GM03348 (cell line): ENCODE measurements around the gene DTL.
A peak's percentile ranks its signal among the peaks of the same experiment; 100 is the strongest.
"Not testable (repeated sequence)": the region's sequence is repeated elsewhere in the genome, so short reads cannot be mapped to it uniquely, and the experiment has no call there.

Experiments
- DNase-seq: peaks from one replicate; pipeline ENCODE4 v3.0.0; 2012; ENCODE audit warnings: low spot score

The DTL gene, protein sequence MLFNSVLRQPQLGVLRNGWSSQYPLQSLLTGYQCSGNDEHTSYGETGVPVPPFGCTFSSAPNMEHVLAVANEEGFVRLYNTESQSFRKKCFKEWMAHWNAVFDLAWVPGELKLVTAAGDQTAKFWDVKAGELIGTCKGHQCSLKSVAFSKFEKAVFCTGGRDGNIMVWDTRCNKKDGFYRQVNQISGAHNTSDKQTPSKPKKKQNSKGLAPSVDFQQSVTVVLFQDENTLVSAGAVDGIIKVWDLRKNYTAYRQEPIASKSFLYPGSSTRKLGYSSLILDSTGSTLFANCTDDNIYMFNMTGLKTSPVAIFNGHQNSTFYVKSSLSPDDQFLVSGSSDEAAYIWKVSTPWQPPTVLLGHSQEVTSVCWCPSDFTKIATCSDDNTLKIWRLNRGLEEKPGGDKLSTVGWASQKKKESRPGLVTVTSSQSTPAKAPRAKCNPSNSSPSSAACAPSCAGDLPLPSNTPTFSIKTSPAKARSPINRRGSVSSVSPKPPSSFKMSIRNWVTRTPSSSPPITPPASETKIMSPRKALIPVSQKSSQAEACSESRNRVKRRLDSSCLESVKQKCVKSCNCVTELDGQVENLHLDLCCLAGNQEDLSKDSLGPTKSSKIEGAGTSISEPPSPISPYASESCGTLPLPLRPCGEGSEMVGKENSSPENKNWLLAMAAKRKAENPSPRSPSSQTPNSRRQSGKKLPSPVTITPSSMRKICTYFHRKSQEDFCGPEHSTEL

DNA sequence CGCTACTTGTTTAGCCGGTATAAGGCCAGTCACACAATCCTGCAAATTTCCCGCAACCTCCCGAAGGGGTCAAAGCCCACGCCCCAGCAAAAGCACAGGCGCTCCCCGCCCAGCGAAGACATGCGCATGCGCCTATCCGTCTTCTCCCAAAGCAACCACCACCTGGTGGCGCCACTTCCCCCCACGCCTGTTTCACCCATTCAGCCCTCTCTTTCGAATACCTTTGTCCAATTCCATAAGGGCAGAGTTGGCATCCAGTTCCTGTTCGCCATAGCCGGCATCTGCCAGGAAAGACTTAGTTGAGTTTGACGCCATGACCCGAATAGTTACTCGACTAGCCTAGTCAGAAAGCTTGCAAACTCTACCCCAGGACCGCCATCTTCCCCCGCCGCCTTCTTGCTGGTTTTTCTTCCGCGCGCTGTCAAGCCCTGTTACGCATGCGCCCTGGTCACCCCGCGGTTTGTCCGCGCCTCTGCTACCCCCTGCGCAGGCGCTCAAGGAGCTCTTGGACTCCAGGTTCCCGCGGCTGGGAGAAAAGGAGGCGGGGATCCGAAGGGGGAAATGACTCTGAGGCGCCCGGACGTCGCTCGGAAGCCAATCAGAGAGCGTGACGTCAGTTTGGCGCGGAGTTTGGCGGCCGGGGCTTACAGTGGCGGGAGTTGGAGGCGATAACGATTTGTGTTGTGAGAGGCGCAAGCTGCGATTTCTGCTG is at the start of gene DTL, which contains the start of gene INTS7:
Gene DTL, plus strand, starts transcription at position 626 of the 712 bp plus-strand sequence. CDS start 143 bp downstream, outside the sequence.
Gene INTS7, minus strand, starts transcription at position 435 of the 712 bp plus-strand sequence. Its CDS starts 120 bp downstream, at position 315.
- DNase-seq, result peak; percentile 99

- DNase-seq, result no peak
These were observed 48.8 kb upstream of the DTL start for GRCh38 chr1:211986628-211987254.

DNA sequence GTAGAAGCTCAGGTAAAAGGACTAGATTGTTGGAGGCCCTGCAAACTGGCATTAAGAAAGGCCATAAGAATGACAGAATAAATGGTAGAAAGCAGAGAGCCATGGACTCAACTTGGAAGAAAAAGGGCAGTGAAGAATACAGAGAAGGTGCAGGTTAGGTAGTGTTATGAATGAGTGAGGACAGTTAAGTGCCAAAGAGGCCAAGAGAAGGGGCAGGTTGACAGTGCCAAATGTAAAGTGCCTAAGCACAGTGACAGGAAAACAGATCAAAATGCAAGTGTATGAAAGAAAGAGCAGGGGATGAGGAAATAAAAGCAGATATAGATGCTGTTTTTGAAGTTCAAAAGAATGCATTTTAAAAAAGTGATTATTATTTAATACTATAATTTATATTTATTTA is 43.9 kb upstream of the DTL start:
- no peak for DNase-seq

GRCh38 chr1:211997426-211997825 is 38.1 kb upstream of the DTL start:
- not testable (repeated sequence) for DNase-seq

GRCh38 chr1:212002536-212002935 is 33.0 kb upstream of the DTL start:
- DNase-seq, result no peak

GRCh38 chr1:212004895-212005608 is 30.5 kb upstream of the DTL start:
- no peak for DNase-seq

DNA sequence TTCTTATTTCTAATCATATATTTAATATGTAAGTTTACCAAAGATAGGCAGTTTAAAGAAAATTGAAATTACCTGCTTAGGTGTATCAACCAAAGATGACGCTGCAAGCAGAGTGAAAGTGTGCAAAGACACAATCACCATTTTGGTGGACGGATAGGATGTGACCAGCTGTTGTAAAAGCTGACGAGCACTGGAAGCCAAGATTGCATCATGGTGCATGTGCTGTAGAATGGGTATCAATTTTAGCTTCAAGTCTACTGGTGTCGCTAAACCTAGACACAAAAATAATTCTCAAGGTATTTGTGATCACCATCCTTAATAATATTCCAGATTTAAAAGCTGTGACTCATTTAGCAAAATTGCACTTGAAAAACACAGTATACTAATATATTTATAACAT is 28.4 kb upstream of the DTL start:
- DNase-seq, result no peak

GRCh38 chr1:212007886-212008285 is 27.7 kb upstream of the DTL start:
- no peak for DNase-seq

GRCh38 chr1:212009561-212009960 is 26.0 kb upstream of the DTL start:
- DNase-seq, result no peak

DNA sequence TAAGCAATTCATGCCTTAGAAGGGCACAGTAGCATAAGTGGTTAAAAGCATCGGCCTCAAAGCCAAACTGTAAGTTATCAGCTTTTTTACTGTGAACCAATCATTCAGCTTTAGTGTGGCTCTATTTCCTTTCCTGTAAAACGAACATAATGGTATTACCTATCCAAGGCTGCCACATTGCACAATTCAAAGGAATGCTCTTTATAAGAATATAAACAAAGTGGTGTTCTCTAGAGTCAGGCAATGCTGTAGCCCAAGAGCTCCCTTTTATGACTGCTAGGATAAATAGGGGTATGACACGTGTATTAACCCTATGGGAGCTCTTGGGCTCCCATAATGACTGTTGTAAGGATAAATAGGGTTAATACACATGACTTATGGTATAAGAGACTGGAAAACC is 25.5 kb upstream of the DTL start:
- DNase-seq, result no peak

DNA sequence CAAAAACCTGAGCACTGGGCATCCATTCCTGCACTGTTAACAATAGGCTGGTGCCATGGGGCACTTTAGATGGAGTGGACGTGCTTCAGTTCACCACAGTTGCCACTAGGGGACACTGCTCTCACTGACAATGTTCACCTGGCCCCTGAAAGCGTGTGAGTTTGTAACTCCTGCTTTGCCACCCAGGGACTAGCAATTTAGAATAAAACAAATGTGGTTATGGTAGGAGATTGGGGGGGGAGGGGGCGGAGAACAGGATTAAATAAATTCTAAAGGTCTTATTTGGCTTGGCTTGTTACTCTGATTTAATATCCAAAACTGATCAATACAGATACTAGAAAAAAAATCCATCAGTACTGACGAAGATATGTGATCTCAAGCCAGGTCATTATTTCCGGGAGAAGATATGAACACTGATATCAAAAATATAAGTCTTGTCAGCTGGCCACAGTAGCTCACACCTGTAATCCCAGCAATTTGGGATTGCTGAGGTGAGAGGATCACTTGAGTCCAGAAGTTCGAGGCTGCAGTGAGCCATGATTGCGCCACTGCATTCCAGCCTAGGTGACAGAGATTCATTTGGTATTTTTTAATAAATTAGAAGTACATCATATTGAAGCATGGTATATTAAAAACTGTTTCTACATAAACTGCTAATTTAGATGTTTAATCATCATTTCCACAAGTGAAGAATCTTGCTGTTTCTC is 23.4 kb upstream of the DTL start:
- peak; percentile 80 for DNase-seq

- no peak for DNase-seq
These were observed 21.9 kb upstream of the DTL start for GRCh38 chr1:212013672-212014071.

DNA sequence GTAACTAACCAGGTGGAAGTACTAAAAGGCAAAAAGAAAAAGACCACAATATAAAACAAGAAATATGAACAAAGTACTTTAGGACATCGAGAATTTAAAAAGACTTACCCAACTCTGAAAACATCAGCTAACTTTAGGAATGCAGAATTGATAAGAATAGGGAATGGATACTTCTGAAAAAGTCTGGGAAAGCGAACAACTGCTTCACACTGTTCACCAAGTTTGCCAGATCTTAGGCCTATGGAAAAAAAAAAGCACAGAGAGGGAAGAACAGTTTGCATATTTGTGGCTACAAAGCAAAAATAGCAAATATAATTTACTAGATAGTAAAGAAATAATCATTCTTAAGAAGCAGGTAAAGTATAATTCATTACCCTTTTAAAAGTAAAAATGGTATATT is 14.6 kb upstream of the DTL start:
- DNase-seq, result no peak

- no peak for DNase-seq
These were observed 14.0 kb upstream of the DTL start for GRCh38 chr1:212021563-212021962.

- DNase-seq, result not testable (repeated sequence)
These were observed 12.6 kb upstream of the DTL start for GRCh38 chr1:212022908-212023307.

DNA sequence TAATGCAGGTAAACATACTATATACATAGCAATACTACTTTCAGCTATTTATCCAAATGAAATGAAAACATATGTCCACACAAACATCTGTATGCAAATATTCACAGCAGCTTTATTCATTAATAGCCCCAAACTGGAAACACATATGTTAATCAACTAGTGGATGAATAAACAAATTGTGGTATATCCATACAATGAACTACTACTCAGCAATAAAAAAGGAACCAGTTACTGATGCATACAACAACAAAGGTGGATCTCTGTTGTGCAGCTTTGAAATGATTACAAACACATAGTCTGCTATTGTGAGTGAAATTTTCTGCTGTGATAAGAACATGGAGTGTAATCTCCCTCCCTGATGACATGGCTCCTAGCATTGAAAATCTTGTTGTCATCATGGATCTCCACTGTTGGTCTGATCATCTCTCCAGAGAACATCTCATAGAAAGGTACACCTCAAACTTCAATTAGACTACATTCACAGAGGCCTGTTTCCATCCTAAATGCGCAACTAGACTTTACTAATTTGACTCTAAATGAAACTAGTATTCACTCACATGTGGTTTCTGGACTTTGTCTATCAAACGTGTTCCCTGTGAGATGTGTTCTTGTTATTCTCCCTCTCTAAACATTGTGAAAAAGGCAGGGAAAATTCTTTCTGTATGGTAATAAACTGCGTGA is 10.9 kb upstream of the DTL start:
- DNase-seq, result no peak

DNA sequence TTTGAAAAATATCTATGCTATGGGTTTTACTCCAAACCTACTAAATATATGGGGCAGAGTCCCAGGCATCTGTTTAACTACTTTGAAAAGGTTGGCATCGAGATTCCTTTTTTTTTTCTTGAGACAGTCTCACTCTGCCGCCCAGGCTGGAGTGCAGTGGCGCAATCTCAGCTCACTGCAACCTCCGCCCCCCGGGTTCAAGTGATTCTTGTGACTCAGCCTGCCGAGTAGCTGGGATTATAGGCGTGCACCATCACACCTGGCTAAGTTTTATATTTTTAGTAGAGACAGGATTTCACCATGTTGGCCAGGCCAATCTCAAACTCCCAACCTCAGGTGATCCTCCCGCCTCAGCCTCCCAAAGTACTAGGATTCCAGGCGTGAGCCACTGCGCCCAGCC is 7.8 kb upstream of the DTL start:
- not testable (repeated sequence) for DNase-seq

DNA sequence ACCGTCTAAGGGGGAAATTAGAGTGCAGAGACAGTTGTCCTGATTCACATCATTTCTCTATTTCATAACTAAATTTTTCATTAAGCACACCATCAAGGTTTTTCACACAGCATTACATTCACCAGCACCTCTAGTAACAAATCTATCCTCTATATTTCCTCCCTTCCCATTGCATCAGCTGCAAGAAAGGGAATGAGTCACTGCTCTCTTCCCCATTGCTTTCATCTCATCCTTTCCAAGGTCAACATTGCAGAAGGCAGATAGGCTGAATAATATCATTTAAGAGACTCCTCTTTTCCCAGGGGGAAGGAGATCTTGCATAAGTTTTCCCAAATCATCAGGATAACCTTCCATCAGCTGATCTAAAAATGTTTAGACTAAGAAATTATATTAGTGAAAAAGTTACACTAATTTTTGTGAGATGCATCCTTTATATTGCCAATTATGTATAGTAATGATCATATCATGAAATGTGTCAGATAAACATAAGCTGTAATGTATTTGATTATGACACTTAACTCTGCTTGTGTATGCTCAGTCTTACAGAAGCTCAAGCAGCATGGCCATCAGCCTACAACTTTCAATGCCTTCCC is 4.5 kb upstream of the DTL start:
- peak; percentile 73 for DNase-seq

- DNase-seq, result no peak
These were observed 929 bp upstream of the DTL start for GRCh38 chr1:212034516-212035122.
